A673 (cell line): ENCODE data around the gene BCAS4.

Experiments used
- CTCF ChIP-seq: fragments of 300-800, 200-600 bp; sonication (generic); conservative IDR thresholded peaks from 2 replicates; pipeline ENCODE4 v1.5.1; 2017; ENCODE audit warnings: low read depth, mild to moderate bottlenecking, antibody characterized with exemption, low read length, moderate library complexity, mixed read lengths
- EZH2 ChIP-seq: fragments of 200-600 bp; sonication (generic); IDR thresholded peaks from 2 replicates; pipeline ENCODE4 v1.6.1; 2017; ENCODE audit warnings: borderline replicate concordance, low read depth, mild to moderate bottlenecking, mixed read lengths, antibody characterized with exemption, low read length; ENCODE audit not compliant: poor library complexity, severe bottlenecking

GRCh38 chr20:50759678-50760077 lies 35.2 kb upstream of the BCAS4 start:
- TF ChIP-seq EZH2: no peak
- no peak for TF ChIP-seq CTCF
